ENCODE measurements around the gene PKN3.

Gene PKN3

DNA sequence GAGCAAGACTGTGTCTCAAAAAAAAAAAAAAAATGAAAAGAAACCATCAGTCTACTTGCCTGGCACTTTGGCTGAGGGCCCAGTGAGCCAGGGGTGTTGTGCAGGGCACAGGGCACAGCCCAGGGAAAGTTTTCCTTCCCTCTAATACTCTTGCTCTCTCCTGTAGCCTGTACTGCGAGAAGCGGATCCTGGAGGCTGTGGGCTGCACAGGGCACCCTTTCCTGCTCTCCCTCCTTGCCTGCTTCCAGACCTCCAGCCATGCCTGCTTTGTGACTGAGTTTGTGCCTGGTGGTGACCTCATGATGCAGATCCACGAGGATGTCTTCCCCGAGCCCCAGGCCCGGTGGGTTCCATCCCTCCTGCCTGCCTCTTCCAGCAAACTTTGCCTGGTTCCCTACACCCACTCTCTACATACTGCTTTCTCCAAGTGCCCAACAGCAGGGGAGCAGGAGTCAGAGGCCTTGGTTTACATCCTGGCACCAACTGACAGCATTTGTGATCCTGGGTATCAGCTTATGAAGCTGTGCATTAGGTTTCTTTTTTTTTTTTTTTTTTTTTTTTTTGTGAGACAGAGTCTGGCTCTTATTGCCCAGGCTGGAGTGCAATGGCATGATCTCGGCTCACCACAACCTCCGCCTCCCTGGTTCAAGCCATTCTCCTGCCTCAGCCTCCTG, 14.4 kb downstream of the PKN3 start:
- DNase-seq (ENCODE audit: low spot score): no peak

DNA sequence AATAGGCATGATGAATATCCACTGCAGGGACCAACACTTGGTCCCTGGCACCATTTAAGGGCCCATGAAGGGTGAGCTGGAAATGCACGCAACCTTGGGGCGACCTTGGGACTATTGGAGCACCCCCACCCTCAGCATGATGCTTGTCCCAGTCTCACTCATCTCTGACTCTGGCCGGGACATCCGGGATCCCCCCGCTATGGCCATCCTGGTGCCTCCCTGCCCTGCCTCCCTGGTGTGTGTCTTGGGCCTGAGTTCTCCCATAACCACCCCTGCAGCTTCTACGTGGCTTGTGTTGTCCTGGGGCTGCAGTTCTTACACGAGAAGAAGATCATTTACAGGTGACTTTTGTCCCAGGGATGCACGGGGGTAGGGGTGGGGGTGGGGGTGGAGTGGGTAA, 15.7 kb downstream of the PKN3 start:
- no peak for DNase-seq (ENCODE audit: low spot score)

DNA sequence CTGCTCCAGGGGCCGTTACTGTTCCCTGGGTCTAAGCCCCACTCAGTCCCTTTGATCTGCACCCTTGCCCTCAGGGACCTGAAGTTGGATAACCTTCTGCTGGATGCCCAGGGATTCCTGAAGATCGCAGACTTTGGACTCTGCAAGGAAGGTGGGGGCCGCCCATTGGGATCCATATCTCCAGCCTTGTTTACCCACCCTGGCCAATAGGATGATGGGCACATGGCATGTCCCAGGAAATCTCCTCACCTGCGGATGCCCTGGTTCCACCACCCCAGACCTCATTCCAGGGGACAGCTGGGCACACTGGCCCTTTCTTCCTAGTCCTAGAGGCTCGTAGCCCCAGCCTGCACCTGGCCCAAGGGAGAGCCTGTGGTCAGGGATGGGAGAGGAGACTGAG, 16.2 kb downstream of the PKN3 start:
- DNase-seq (ENCODE audit: low spot score): no peak

DNA sequence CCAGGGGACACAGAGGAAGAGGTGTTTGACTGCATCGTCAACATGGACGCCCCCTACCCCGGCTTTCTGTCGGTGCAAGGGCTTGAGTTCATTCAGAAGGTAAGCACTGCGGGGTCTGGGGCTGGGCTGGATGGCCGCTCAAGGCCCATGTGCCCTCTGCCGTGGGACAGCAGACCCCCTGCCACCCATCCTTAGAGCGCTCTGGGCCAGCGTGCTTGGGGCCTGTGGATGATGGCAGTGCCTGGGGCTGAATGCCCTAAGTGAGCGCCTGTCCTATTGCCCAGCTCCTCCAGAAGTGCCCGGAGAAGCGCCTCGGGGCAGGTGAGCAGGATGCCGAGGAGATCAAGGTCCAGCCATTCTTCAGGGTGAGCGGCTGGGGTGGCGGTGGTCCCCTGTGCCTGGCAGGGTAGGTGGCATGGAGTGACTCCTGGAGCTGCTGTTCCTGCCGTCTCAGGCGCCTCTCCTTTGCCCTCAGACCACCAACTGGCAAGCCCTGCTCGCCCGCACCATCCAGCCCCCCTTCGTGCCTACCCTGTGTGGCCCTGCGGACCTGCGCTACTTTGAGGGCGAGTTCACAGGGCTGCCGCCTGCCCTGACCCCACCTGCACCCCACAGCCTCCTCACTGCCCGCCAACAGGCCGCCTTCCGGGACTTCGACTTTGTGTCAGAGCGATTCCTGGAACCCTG, 17.8 kb downstream of the PKN3 start:
- DNase-seq (ENCODE audit: low spot score): no peak

DNA sequence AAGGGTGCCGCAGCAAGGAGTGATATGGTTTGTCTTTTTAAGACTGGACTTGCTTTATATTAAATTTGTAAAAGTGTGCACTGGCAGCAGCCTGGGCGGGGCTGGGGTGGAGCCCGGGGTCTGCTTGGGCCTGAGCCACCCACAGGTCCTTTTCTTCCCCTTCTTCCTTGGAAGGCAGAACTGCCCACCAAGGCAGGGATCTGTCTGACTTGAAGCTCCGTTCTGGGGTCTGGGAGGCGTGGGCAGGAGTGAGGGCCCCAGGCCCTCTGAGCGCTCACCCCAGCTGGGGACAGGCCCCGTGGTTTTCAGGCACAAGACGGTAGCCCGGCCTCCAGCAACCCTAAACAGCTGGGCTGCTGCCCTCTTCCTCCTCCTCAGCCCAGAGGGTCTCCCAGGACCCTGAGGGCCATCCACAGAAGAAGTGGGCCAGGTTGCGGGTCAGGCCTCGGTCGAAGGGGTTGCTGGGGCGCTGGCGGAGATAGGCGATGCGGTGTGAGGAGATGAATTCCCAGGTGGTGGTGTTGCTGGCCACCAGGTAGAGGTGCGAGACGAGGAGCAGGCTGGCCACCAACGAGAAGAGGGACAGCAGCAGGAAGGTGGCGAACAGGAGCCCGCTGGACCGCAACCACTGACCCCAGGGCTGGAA, 18.7 kb downstream of the PKN3 start:
- DNase-seq (ENCODE audit: low spot score): no peak

DNA sequence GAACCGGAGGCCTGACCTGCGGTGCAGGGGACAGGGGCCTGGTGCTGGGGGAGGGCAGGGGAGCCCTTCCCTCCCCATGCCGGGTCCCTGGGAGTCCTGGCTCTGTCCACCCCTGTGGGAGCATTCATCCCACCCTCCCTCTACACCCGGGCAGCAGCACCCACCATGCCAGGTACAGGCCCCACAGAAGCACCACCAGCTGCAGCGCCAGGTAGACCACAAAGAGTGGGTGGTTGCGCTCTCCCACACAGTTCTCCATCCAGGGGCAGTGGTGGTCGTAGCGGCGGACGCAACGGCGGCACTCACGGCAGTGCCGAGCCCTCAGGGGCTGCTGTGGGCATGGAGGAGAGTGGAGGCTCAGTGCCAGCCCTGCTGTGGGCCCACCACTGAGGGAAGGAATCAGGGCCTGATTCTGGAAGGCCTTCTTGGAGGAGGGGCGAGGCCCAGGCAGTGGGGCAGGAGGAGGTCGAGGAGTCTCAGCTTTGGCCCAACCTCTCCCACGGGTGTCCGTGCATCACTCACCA, 19.2 kb downstream of the PKN3 start:
- DNase-seq (ENCODE audit: low spot score): no peak

DNA sequence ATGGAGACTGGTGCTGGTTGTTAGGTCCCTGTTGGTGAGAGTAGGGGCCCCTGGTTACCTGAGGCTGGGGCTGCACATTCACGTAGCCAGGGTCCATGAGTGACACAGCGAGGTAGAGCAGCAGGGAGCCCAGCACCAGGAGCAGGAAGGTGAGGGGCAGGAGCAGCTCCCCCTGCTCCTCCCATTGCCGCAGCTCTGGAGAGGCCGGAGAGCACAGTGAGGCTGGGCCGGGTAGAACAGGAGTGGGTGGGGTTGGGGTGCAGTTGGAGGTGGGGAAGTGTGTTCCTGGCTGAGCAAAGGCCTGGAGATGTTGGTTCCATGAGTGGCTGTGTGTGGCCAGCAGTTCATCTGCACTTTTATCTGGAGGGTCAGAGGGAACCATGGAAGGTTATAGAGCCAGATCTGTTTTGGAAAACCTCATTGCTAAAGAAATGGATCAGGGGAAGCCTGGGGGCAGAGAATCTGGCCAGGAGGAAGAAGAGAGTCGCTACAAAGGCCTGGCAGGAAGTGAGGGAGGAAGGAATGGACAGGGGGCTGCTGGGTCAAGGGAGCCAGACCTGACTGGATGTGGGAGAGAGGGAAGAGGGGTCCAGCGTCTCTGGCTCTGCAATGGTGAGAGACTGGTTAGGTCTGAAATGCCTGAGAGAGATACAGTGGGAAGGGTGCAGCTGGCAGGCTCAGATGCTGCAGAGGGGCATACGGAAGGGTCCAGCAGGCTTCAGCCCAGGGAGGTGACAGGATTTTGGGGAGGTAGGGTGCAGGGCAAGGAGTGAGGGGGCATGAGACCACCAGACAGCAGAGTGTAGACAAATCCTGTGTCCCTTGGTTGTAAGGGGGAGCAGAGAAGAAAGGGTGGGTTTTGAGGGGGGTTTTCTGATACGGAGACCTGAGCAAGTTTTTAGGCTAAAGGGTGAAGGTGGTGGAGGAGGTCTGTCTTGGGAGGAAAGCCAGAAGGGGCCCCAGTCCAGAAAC, 20.4 kb downstream of the PKN3 start:
- DNase-seq (ENCODE audit: low spot score): no peak

DNA sequence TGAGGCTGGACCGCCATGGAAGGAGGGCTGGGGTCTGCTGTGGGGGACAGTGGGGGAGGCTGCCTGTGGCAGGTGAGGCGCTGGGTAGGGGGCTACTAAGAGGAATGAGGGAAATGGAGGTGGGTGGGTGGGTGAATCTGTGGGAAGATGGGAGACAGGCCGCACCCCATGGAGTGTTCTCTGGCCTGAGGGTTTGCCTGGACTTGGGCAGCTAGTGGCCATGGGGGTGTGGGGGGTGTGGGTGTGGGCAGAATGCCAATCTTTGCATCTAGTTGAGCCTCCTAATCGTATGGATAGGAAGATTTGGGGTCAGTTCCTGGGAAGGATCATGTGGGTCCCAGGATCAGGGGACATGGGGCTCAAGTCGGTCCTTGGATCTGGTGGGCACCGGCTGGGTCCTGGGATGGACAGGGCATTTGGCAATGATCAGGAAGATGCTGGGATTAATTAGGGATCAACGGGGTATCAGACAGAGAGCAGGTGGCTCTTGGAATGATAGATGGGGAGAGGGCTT, 21.1 kb downstream of the PKN3 start:
- DNase-seq (ENCODE audit: low spot score): no peak

DNA sequence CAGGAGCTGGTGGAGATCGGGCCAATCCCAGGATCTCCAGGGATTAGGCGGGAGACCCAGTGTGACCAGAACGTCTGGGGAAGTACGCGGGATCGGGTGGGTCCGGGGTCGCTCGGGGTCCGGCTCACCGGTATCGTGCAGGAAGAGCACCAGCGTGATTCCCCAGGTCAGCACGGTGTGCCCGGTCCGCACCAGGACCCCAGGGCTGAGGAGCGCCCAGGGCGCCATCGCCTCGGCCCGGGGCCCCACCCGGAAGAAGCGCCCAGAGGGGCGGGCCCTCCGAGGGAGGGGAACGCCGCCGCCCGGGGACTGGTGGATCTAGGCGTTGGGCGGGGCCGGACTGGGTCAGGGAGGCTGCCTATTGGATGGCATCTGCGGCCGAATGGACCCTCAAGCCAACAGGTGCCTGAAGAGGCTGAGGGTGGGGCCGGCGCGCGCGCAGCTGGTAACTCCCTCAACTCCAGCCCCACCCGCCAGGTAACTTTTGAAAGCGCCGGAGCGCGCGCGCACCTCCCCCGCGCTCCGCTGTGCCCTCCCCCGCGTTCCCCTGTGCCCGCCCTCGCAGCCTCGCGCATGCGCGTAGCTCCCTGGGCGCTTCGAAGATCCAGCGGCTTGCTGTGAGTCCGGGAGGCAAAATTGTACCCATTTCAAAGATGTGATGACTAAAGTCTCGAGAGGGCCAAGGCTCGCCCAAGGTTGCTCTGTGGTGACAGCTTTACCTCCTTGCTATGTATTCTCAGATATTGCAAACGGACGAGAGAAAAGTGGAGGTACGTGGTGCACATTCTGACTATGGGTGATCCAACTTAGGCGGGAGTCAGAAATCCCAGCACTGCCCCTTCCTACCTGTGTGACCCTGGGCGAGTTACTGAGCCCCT, 21.8 kb downstream of the PKN3 start, which contains the start of gene ZDHHC12:
ZDHHC12 (minus strand) TSS at position 262 of the 878 bp plus-strand sequence; CDS start at position 228, 34 bp downstream.
- DNase-seq (ENCODE audit: low spot score): peak; percentile 99

DNA sequence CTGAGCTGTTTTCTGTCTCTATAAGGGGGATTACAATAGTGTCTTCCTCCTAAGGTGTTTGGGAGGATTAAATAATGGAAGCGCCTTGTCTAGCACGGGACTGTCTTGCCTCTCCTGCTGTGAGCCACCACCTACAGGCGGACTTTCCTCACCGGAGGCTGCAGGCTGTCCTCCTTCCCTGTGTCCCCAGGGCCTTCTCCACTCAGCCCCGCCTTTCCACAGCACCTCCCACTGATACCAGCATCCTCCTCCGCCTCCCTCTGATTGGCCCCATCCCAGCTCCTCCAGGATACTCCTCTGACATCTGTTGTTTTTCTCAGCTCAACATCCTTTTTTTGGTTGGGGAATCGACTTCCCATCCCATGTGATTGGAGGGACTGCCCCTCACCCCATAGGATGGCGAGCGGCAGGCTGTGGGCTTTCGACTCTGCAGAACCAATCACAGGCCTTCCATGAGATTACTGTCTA, 22.5 kb downstream of the PKN3 start:
- DNase-seq (ENCODE audit: low spot score): peak; percentile 94

DNA sequence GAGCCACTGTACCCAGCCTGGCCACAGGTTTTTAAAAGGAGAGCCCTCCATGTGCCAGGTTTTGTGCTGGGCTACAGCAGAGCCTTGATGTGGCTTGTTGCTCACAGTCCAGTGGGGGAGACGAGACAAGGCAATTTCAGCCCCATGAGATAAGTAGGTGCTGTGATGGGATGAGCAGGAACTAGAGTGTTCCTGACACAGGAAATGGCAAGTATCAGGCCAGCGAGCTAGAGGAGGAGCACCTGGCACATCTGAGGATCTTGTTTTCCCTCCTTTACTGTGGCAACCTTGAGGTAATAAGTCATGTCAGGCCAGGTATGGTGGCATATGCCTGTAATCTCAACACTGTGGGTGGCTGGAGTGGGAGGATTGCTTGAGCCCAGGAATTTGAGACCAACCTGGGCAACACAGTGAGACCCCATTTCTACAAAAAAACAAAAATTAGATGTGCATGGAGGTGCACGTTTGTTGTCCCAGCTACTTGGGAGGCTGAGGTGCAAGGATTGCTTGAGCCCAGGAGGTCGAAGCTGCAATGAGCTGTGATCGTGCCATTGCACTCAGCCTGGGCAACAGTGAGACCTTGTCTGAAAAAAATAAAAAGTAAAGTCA, 25.4 kb downstream of the PKN3 start:
- DNase-seq (ENCODE audit: low spot score): no peak

DNA sequence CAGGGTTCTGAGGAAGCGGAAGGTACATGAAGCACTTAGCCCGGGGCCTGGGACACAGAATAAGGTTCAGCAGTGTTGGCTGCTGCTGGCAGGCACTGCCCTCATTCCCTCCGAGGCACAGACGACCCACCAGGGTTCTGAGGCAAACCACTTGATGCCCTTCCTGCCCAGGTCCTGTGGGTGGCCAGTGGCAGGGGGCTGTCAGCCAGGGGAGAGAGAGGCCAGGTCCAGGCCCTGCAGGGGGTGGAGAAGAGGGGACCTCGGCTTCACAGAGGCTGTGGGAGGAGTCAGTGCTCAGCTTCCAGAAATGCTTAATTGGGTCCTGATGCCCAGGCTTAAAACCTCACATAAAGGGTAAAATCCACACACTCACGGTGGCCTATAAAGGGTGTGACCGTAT, 26.0 kb downstream of the PKN3 start:
- DNase-seq (ENCODE audit: low spot score): no peak

DNA sequence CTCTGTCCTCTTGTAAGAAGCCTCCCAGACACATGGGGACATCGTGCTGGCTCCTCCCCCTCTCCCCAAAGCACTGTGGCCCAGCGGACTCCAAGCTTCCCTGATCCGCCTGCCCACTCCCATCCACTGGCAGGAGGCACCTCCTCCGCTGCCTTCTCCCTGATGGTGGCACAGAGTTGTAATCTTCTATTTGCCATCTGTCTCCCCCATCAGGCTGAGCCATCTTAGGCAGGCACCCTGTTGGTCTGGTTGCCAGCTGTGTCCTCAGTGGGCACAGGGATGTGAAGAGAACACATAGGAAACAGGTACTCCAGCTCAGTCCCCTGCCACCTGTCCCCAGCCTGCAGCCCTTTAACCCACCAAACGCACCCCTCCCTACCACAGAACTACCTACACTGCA, 27.0 kb downstream of the PKN3 start:
- no peak for DNase-seq (ENCODE audit: low spot score)

DNA sequence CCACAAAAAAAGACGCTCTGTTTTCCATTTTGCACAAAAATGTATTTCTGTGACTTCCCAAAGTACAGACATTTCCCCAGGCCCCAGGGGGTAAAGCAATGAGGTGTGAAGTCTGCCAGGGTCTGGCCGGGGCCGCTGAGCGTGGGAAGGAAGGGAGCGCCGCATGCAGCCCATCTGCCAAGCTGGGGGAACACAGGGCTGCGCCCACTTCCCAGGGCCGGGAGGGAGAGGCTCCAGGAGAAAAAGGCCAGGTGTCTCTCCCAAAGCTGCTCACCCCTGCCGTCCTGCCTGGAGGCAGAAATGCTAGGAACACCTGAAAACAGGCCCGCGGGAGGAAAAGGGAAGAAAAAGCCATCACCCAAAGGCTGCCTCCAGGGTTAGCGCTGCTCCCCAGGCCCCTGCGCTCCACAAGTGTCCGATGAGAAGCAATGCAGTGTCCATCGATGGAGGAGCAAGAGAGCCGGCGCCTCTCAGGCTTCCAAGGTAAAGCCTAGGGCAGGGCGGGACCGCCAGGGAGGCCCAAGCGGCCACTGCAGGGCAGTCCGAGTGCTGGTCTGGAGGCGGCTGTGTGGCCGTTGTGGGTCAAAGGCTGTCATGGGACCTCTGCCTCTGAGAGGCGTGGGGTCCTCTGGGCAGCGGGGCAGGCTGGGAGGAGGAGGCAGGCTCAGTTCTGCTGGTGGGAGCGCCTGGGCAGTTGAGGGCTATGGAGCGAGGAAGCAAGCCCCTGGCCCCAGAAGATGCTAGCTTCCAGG, 27.6 kb downstream of the PKN3 start:
- no peak for DNase-seq (ENCODE audit: low spot score)

DNA sequence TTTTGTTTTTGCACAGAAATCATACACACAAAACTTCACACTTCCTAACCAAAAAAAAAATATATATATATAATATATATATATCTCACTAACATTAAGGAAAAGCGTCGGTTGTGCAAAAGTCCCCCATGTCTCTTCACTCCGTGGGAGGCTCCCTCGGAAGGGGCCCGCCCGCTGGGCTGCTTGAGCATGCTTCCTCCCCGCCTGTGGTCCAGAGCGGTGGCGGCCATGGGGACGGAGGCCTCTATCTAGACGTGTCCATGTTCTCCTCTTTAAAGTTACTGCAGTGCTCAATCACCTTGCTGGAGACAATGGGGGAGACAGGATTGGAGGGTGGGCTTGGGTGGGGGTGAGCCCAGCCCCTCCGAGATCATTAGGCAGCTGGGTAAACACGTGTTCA, 28.8 kb downstream of the PKN3 start:
- no peak for DNase-seq (ENCODE audit: low spot score)

DNA sequence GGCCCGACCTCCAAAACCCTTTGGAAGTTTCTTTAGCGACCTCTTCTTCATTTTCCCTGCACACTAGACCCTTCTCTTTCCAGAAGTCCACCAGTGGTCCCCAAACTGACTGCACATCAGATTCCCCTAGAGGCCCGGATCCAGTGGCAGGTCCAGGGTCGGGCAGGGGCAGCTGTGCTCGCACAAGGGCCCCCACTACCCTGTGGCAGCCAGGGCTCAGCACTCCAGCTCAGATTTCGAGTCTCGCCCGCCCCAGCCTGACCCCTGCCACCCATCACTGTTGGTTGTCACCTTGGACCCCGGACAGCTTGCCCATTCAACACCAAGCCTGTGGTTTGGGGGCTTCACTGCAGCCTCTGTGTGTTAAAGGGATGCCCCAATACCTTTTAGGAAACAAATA, 29.4 kb downstream of the PKN3 start:
- no peak for DNase-seq (ENCODE audit: low spot score)

DNA sequence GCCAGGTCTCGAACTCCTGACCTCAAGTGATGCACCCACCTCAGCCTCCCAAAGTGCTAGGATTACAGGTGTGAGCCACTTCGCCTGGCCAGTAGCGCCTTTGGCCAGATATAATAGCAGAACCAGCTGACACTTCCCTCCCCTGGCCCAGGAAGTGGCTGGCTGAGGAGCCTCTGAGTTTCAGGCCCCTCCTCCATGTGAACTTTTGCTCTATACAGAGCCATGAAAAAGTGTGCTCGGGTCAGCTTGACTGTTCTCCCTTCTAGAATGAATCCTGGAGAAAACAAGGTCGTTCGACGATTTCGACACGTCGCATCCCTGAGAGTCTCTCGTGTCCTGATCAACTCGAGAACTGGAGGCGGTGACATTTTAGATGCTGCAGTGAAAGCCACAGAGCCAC, 30.3 kb downstream of the PKN3 start:
- no peak for DNase-seq (ENCODE audit: low spot score)

DNA sequence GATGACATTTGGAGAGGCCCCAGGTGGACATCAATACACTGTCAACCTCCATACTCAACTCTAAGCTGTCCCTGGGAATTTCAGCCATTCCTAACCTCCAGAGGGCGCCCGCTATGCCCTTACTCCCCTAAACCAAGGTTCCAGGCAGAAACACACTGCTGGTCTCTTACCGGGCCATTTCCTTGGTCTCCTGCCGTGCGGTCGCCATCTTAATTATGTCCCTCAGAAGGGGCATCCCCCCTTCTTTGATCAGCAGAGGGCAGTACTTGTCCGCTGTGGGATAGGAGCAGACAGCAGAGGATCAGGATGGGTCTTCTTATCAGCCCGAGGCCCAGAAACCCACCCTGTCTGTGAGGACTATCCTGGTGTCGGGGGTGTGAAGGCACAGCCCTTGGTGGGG, 31.0 kb downstream of the PKN3 start:
- peak; percentile 96 for DNase-seq (ENCODE audit: low spot score)

DNA sequence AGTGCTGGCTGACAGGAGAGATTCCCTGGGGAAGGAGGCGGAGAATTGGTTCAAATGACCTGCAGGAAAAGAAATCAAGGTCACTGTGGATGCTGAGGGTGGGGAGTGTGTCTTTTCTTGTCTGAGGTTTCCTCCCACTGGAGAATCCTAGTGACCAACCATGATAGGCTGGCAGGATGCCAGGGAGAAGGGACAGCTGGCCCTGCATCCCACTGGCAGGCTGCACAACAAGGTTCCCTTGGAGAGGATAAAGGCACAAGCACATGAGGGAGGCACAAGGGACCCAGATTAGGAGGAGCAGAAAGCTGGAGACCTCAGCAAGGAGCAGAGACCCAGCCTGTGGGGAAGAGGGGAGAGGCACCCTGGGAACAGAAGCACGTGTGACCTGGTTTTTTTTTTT, 33.1 kb downstream of the PKN3 start:
- DNase-seq (ENCODE audit: low spot score): no peak

Data from SK-N-DZ (cell line).